ENCODE results near the gene IQCN. TPM values are rescaled to one million over a fixed set of nuclear protein-coding genes. Genes with fewer than 3 reads are reported as not detected.

IQCN gene
- total and polyA plus RNA-seq, 10 of the 15 experiments (the other 5 are each of a cell fraction or from before 2014, with no cell fraction given), result 0.01 to 0.54 (median 0.23) TPM; not detected in 3

GRCh38 chr19:18304208-18304457, 29.9 kb upstream of the IQCN start:
- no peak for FAIRE-seq
- SMC1A ChIA-PET (ENCODE audit: uncharacterized antibody, unreplicated experiment), result interaction anchor here (1.7 to 4.0 kb wide), 7 partner anchors 11 to 110 kb away, joined by 3 to 63 read pairs (median 10); partner anchors contain the start of genes JUND and LSM4
- no TSS peak for BruUV-seq (replicated peaks)
- TF ChIP-seq CHD2 (IDR thresholded peaks at IDR 0.05; ENCODE audit: borderline replicate concordance, low read depth, low read length), result peak; percentile 40; the same call in 1 of the 2 replicates
- TF ChIP-seq LARP7 (IDR thresholded peaks at IDR 0.05), result 0 out of 2 replicates have a peak, but pooled peaks have one; percentile 24
- TF ChIP-seq USF2 (IDR thresholded peaks at IDR 0.05; ENCODE audit: borderline replicate concordance, low read depth, low read length), result no peak
- TF ChIP-seq CHD4 (IDR thresholded peaks at IDR 0.05), result no peak
- TF ChIP-seq ZSCAN29 (IDR thresholded peaks at IDR 0.05), result no peak
- TF ChIP-seq SMARCA5 (IDR thresholded peaks at IDR 0.05), result 0 out of 2 replicates have a peak, but pooled peaks have one; percentile 5
- 0 out of 2 replicates have a peak, but pooled peaks have one; percentile 12 for TF ChIP-seq PML (IDR thresholded peaks at IDR 0.05; ENCODE audit: low read length)
- TF ChIP-seq SIX5 (IDR thresholded peaks at IDR 0.05; ENCODE audit: low read depth, low read length, severe bottlenecking), result no peak
- no peak for TF ChIP-seq MAX (IDR thresholded peaks at IDR 0.05; ENCODE audit: low read depth, low read length)
- CTCF ChIA-PET, result interaction anchor here (1.0 to 5.3 kb wide), 7 partner anchors 11 to 25 kb away, joined by 3 to 122 read pairs (median 9); partner anchors contain the start of genes JUND and LSM4
- no peaks in the 10 kb centered on the region for H3K27me3 ChIP-seq (replicated peaks in 1 of 2; ENCODE audit: control insufficient read depth in 2 of 2, insufficient read depth in 2 of 2, low read length in 1 of 2)
- no peaks in the 10 kb centered on the region for H3K9me3 ChIP-seq (replicated peaks; ENCODE audit: control insufficient read depth, insufficient read depth, low read length)
- H3K79me2 ChIP-seq (ENCODE audit: control insufficient read depth, insufficient read depth, low read length), result peaks cover 20% of the 10 kb centered on the region
- H3K9ac ChIP-seq (ENCODE audit: control insufficient read depth, insufficient read depth, low read length), result peak overlapping the region; percentile 88
- H3K4me2 ChIP-seq (ENCODE audit: control insufficient read depth, insufficient read depth), result peak overlapping the region; percentile 98
- peak overlapping the region; percentile 97 for H3K27ac ChIP-seq (ENCODE audit: control insufficient read depth, insufficient read depth)
- POLR2A ChIA-PET, result interaction anchor here (0.6 to 5.8 kb wide), 12 partner anchors 8 to 131 kb away, joined by 3 to 196 read pairs (median 10); partner anchors contain the start of genes JUND and LSM4
- DNase-seq (ENCODE audit: low read depth, low spot score), result no peak
- WGBS (ENCODE audit: insufficient coverage, insufficient replicate concordance, low lambda C conversion rate, missing lambda C conversion rate), result 0% methylated on average over 2 of the region's 2 CpGs
- peak overlapping the region; percentile 89 for H3K4me3 ChIP-seq
- ATAC-seq, result peak; percentile 15
- intact Hi-C loops (cut with micrococcal nuclease; ENCODE audit: unreplicated experiment), result loop anchor here (1.0 kb wide), 2 partner anchors 14 to 18 kb away; no protein-coding TSS in a partner anchor
- H4K20me1 ChIP-seq (ENCODE audit: control insufficient read depth, insufficient read depth), result no peaks in the 10 kb centered on the region
- in situ Hi-C loops (cut with MboI), result no loop called here
- no peak overlapping the region for H2AFZ ChIP-seq (ENCODE audit: control insufficient read depth, low read depth, low read length)
- peaks cover 22% of the 10 kb centered on the region for H3K4me1 ChIP-seq (ENCODE audit: control insufficient read depth, insufficient read depth, low read length)
- RAD21 ChIA-PET (ENCODE audit: unreplicated experiment), result interaction anchor here (1.0 to 5.0 kb wide), 8 partner anchors 12 to 133 kb away, joined by 3 to 135 read pairs (median 8); partner anchors contain the start of gene JUND
- peaks cover 3 to 14% of the 10 kb centered on the region in 2 experiments; a peak in 3 of 4 replicates for H3K36me3 ChIP-seq (ENCODE audit: control insufficient read depth in 2 of 2, insufficient read depth in 2 of 2, low read length in 1 of 2)
